Spleen (tissue), 7 donors: ENCODE results near the gene ZNF532.

Experiments used
- CTCF ChIP-seq, 11 experiments: fragments of 200-600 bp in 7 of 11; fragments of 450-650 bp in 4 of 11; sonication (generic) in 4 of 11; IDR thresholded peaks in 8 of 11; conservative IDR thresholded peaks in 3 of 11; 1 replicate in 7 of 11; 2 replicates in 4 of 11; pipeline versions ENCODE4 v1.4.0 to v1.8.0; 2016 to 2021; ENCODE audit warnings: antibody characterized with exemption in 11 of 11, inconsistent platforms in 4 of 11, mild to moderate bottlenecking in 1 of 11
- POLR2A ChIP-seq, 3 donors: fragments of 450-650 bp; IDR thresholded peaks; one replicate each; pipeline ENCODE4 v1.5.1; 2017; ENCODE audit warnings: antibody characterized with exemption in 3 of 3, mild to moderate bottlenecking in 1 of 3
- POLR2AphosphoS5 ChIP-seq, 3 donors: sonication (generic); formaldehyde crosslinking; IDR thresholded peaks; one replicate each; pipeline ENCODE4 v1.5.1; 2017; ENCODE audit warnings: antibody characterized with exemption in 3 of 3
- donor health status: DM: no; HTN: no; CAD: no; lungs with moderate emphysema.
- donor health status: DM: no; HTN: no; CAD: no.
- donor health status: DM: no; HTN: no; CAD: no.

GRCh38 chr18:59021500-59021899, 156.8 kb downstream of the ZNF532 start:
- TF ChIP-seq POLR2A (IDR thresholded peaks at IDR 0.05) (no peak), CTCF (IDR thresholded peaks at IDR 0.05 in 8 of 11, conservative IDR thresholded peaks at IDR 0.05 in 3 of 11) (no peak), POLR2AphosphoS5 (IDR thresholded peaks at IDR 0.05) (no peak)
